Heart left ventricle (tissue), 16 donors: ENCODE results near the gene ITGB5. TPM values are rescaled to one million over a fixed set of nuclear protein-coding genes. Genes with fewer than 3 reads are reported as not detected.

ENCODE experiments used
- ATAC-seq, 4 donors: fragments of 200-7000 bp; cut with Tn5 transposase; one replicate each; pipeline ENCODE4 v1.9.1; 2020 to 2022; ENCODE audit warnings: moderate library complexity in 4 of 4, mild to moderate bottlenecking in 3 of 4, moderate number of reproducible peaks in 1 of 4
- DNase-seq, 5 donors: peaks; one replicate each; pipeline ENCODE4 v3.0.0-alpha.2; 2020
- H3K27ac ChIP-seq, 12 donors: fragments of 200-600 bp; sonication (generic) in 4 of 12; one replicate each; pipeline versions ENCODE4 v1.5.0 to v1.8.0; 2016 to 2022; ENCODE audit warnings: mild to moderate bottlenecking in 2 of 12
- H3K27me3 ChIP-seq, 9 donors: fragments of 200-600 bp; sonication (generic) in 2 of 9; one replicate each; pipeline versions ENCODE4 v1.5.1 to v1.8.0; 2016 to 2022; ENCODE audit warnings: mild to moderate bottlenecking in 3 of 9
- H3K36me3 ChIP-seq, 9 donors: fragments of 200-600 bp; sonication (generic) in 2 of 9; one replicate each; pipeline versions ENCODE4 v1.5.0 to v1.8.0; 2018 to 2022; ENCODE audit warnings: mild to moderate bottlenecking in 2 of 9
- H3K4me1 ChIP-seq, 12 donors: fragments of 200-600 bp; sonication (generic) in 4 of 12; one replicate each; pipeline versions ENCODE4 v1.5.0 to v1.8.0; 2016 to 2022; ENCODE audit warnings: mild to moderate bottlenecking in 3 of 12
- H3K4me3 ChIP-seq, 12 donors: fragments of 200-600 bp; sonication (generic) in 4 of 12; one replicate each; pipeline versions ENCODE4 v1.5.0 to v1.8.0; 2017 to 2022; ENCODE audit warnings: mild to moderate bottlenecking in 9 of 12, moderate library complexity in 4 of 12
- H3K9me3 ChIP-seq, 12 donors: fragments of 200-600 bp; sonication (generic) in 4 of 12; one replicate each; pipeline versions ENCODE4 v1.5.0 to v1.8.0; 2016 to 2022; ENCODE audit warnings: mild to moderate bottlenecking in 1 of 12
- CTCF ChIP-seq, 12 donors: fragments of 200-600 bp; sonication (generic) in 4 of 12; IDR thresholded peaks; one replicate each; pipeline versions ENCODE4 v1.5.0 to v1.8.0; 2018 to 2022; ENCODE audit warnings: antibody characterized with exemption in 12 of 12, mild to moderate bottlenecking in 5 of 12
- POLR2A ChIP-seq, 2 donors: fragments of 450-650 bp; IDR thresholded peaks; one replicate each; pipeline ENCODE4 v1.6.1; 2017; ENCODE audit warnings: antibody characterized with exemption in 2 of 2, mild to moderate bottlenecking in 2 of 2, moderate library complexity in 2 of 2
- WGBS, 4 donors: extraction: QIAGEN DNeasy Blood & Tissue Kit in 2 of 4; methylation state at CpG; one replicate each; pipeline versions ENCODE4 v1.1.5 to v1.1.7; 2013 to 2018; 5-methylcytosine and 5-hydroxymethylcytosine counted together
- intact Hi-C, 10 donors: fragments of 100-400 bp; cut with DNase I; formaldehyde crosslinking; loops; one replicate each; pipeline versions ENCODE4 v1.11.1 to v1.14.2; 2022
- long read RNA-seq, 3 donors: library from polyadenylated mRNA; unstranded; transcript quantifications; one replicate each; pipeline ENCODE4 v2.0.0, GENCODE V29; 2020 to 2021
- polyA plus RNA-seq, 2 donors: library from polyadenylated mRNA; stranded (reverse); fragments of 200-250 nt; gene quantifications; one replicate each; pipeline ENCODE4 v1.2.3, GENCODE V29; 2013
- total RNA-seq, 9 donors: library from RNA; depleted of rRNA in 2 of 9; stranded (reverse); fragments of >200 nt in 2 of 9; fragmentation: NEBNext Ultra II Directional in 3 of 9; extraction: Animal tissue kit (Norgen Biotek cat#: 25700) in 3 of 9; gene quantifications; one replicate each; pipeline versions ENCODE4 v1.1.0 to v1.2.4, GENCODE V29; 2016 to 2023
- donor health status: ischemic (EF 13 %, LVEDD 7.1; RV severe dilation, severe dysfunction).
- donor health status: healthy with polysubstance abuse.
- donor health status: DM: no; HTN: yes; CAD: no.
- donor health status: DM: no; HTN: no; CAD: no.
- donor health status: ischemic (EF 25% LVEDD 6.9; RV normal size, moderate dysfunction).
- donor health status: ischemic (EF 25% LVEDD 5.7; RV mildly dilated, moderate dysfunction).
- donor health status: healthy.
- donor health status: DM: yes; HTN: yes; CAD: no.
- donor health status: ischemic (EF 35%, LVEDD 5.7; RV mildly dilated, moderate dysfunction).
- donor health status: nonischemic (EF 11% LVEDD 7.7; RV severe dilation, severe dysfunction).
- donor health status: DM: yes; HTN: yes; CAD: no.
- donor health status: PGD.
- donor health status: ischemic (EF 29% LVEDD 5.4; RV normal size, mild dysfunction).
- donor health status: nonischemic (EF 23%, LVEDD 6.1; RV moderate dilation, normal function).

ITGB5 gene
- total RNA-seq (100 to 1,000 TPM in 8 of 9 donors, 10 to 100 TPM in 1; 96.3 to 223 (median 118) TPM), polyA plus RNA-seq (100 to 1,000 TPM in 1 of 2 donors, 10 to 100 TPM in 1; 23.1 to 159 TPM)
- long read RNA-seq, donor 1, full-length matches to known transcripts = 212 of 296 reads
- long read RNA-seq, donor 1, partial matches to known transcripts = 30 of 296 reads
- long read RNA-seq, donor 1, other reads (novel, unspliced or antisense) = 54 of 296 reads
- long read RNA-seq, donor 2, full-length matches to known transcripts = 12 of 80 reads
- long read RNA-seq, donor 2, partial matches to known transcripts = 49 of 80 reads
- long read RNA-seq, donor 2, other reads (novel, unspliced or antisense) = 19 of 80 reads
- long read RNA-seq, donor 3, full-length matches to known transcripts = 443 of 567 reads
- long read RNA-seq, donor 3, partial matches to known transcripts = 43 of 567 reads
- long read RNA-seq, donor 3, other reads (novel, unspliced or antisense) = 81 of 567 reads

- ATAC-seq (peak; percentile 74 to 94 (median 88)), DNase-seq (peak; percentile 83 to 90 (median 85))
- TF ChIP-seq CTCF (IDR thresholded peaks at IDR 0.05) (no peak), POLR2A (IDR thresholded peaks at IDR 0.05) (peak in 1 of 2 donors; percentile 83)
- peaks cover 0 to 15% (median 0%) of the 10 kb centered on the region in 9 donors for H3K27me3 ChIP-seq
- 3 to 4% (median 4%) methylated on average over 71 to 78 of the region's 78 CpGs for WGBS, 4 donors
- H3K9me3 ChIP-seq = no peaks in the 10 kb centered on the region
- peak within 1 kb of the TSS; percentile 77 to 97 (median 96) for H3K27ac ChIP-seq
- intact Hi-C loops = loop anchor here in 9 of 10 donors (2.0 to 10.0 kb wide), 8 partner anchors 50 to 117 kb away; no protein-coding TSS in a partner anchor
- no peaks in the 10 kb centered on the region for H3K36me3 ChIP-seq
- H3K4me3 ChIP-seq = peak within 1 kb of the TSS; percentile 62 to 99 (median 88)
- peaks cover 0 to 46% (median 31%) of the 10 kb centered on the region in 12 donors for H3K4me1 ChIP-seq
Observed at GRCh38 chr3:124887177-124887931, at the start of gene ITGB5. Gene ITGB5, minus strand, starts transcription at chr3:124887365. Its CDS starts 365 bp downstream, at chr3:124887000.

GRCh38 chr3:124935794-124936542 is 48.8 kb upstream of the ITGB5 start:
- H3K4me3 ChIP-seq = no peak overlapping the region
- peaks cover 0 to 5% (median 0%) of the 10 kb centered on the region in 9 donors for H3K27me3 ChIP-seq
- WGBS, 4 donors = 86 to 95% (median 90%) methylated on average over 5 of the region's 5 CpGs
- H3K4me1 ChIP-seq = no peaks in the 10 kb centered on the region
- intact Hi-C loops = loop anchor here in 1 of 10 donors (10.0 kb wide), 1 partner anchor 649 kb away; no protein-coding TSS in a partner anchor
- no peak for ATAC-seq
- DNase-seq = no peak
- no peaks in the 10 kb centered on the region for H3K36me3 ChIP-seq
- H3K27ac ChIP-seq = no peak overlapping the region
- TF ChIP-seq CTCF (IDR thresholded peaks at IDR 0.05) = no peak
- TF ChIP-seq POLR2A (IDR thresholded peaks at IDR 0.05) = no peak
- peaks cover 0 to 4% (median 0%) of the 10 kb centered on the region in 12 donors for H3K9me3 ChIP-seq

GRCh38 chr3:124935264-124935663 is 48.1 kb upstream of the ITGB5 start:
- Histone ChIP-seq H3K4me3 (no peak overlapping the region), H3K27ac (no peak overlapping the region), H3K4me1 (no peaks in the 10 kb centered on the region), H3K27me3 (peaks cover 0 to 5% (median 0%) of the 10 kb centered on the region in 9 donors), H3K9me3 (peaks cover 0 to 4% (median 0%) of the 10 kb centered on the region in 12 donors), H3K36me3 (no peaks in the 10 kb centered on the region)
- TF ChIP-seq POLR2A (IDR thresholded peaks at IDR 0.05) (no peak), CTCF (IDR thresholded peaks at IDR 0.05) (no peak)
- DNase-seq = no peak
- intact Hi-C loops = loop anchor here in 1 of 10 donors (10.0 kb wide), 1 partner anchor 650 kb away; no protein-coding TSS in a partner anchor
- ATAC-seq = no peak
